H9 (cell line): ENCODE results near the gene GARS1. TPM values are rescaled to one million over a fixed set of nuclear protein-coding genes. Genes with fewer than 3 reads are reported as not detected.

Experiments
- DNase-seq: peaks from one replicate; pipeline ENCODE4 v3.0.0-alpha.2; 2017
- H2AFZ ChIP-seq: one replicate; pipeline ENCODE4 v1.6.1; 2013; ENCODE audit warnings: mild to moderate bottlenecking, low read length, control low read depth, moderate library complexity
- H2AK5ac ChIP-seq: 2 replicates; pipeline ENCODE4 v1.6.1; 2013; ENCODE audit warnings: low read length, control low read depth, mixed read lengths; ENCODE audit not compliant: insufficient read length
- H2BK120ac ChIP-seq: one replicate; pipeline ENCODE4 v1.6.1; 2013; ENCODE audit warnings: low read depth, mild to moderate bottlenecking, low read length, control low read depth, inconsistent platforms; ENCODE audit not compliant: poor library complexity, severe bottlenecking
- H2BK12ac ChIP-seq: 2 replicates; pipeline ENCODE4 v1.6.1; 2013; ENCODE audit warnings: low read length, control low read depth, mixed read lengths, low read depth; ENCODE audit not compliant: insufficient read length
- H2BK15ac ChIP-seq: 2 replicates; pipeline ENCODE4 v1.6.1; 2013; ENCODE audit warnings: low read depth, low read length, control low read depth
- H2BK20ac ChIP-seq: one replicate; pipeline ENCODE4 v1.6.1; 2013; ENCODE audit warnings: low read depth, mild to moderate bottlenecking, low read length, control low read depth, inconsistent platforms; ENCODE audit not compliant: poor library complexity, severe bottlenecking
- H2BK5ac ChIP-seq: 2 replicates; pipeline ENCODE4 v1.6.1; 2013; ENCODE audit warnings: low read length, control low read depth, mixed read lengths; ENCODE audit not compliant: insufficient read length
- H3K14ac ChIP-seq: 2 replicates; pipeline ENCODE4 v1.6.1; 2013; ENCODE audit warnings: low read length, control low read depth; ENCODE audit not compliant: insufficient read depth
- H3K18ac ChIP-seq: 2 replicates; pipeline ENCODE4 v1.6.1; 2013; ENCODE audit warnings: low read depth, mild to moderate bottlenecking, mixed read lengths, low read length, control low read depth; ENCODE audit not compliant: insufficient read length
- H3K23ac ChIP-seq: 2 replicates; pipeline ENCODE4 v1.6.1; 2013; ENCODE audit warnings: low read length, control low read depth, mixed read lengths, low read depth; ENCODE audit not compliant: insufficient read length
- H3K23me2 ChIP-seq: 2 replicates; pipeline ENCODE4 v1.6.1; 2013; ENCODE audit warnings: low read depth, mild to moderate bottlenecking, mixed read lengths, low read length, control low read depth; ENCODE audit not compliant: insufficient read length, poor library complexity, severe bottlenecking
- H3K27ac ChIP-seq: 2 replicates; pipeline ENCODE4 v1.5.1; 2013; ENCODE audit warnings: low read length, control low read depth, mixed read lengths, low read depth; ENCODE audit not compliant: insufficient read length
- H3K27me3 ChIP-seq: 2 replicates; pipeline ENCODE4 v1.6.1; 2013; ENCODE audit warnings: low read length, control low read depth, inconsistent platforms; ENCODE audit not compliant: insufficient read depth
- H3K4ac ChIP-seq: 2 replicates; pipeline ENCODE4 v1.6.1; 2013; ENCODE audit warnings: low read depth, mild to moderate bottlenecking, control low read depth, inconsistent platforms, low read length, moderate library complexity
- H3K4me1 ChIP-seq: 2 replicates; pipeline ENCODE4 v1.6.1; 2013; ENCODE audit warnings: low read length, control low read depth, inconsistent platforms; ENCODE audit not compliant: insufficient read depth
- H3K4me2 ChIP-seq: 2 replicates; pipeline ENCODE4 v1.6.1; 2013; ENCODE audit warnings: low read length, control low read depth, mixed read lengths; ENCODE audit not compliant: insufficient read length, insufficient read depth
- H3K56ac ChIP-seq: 2 replicates; pipeline ENCODE4 v1.6.1; 2013; ENCODE audit warnings: low read depth, mild to moderate bottlenecking, mixed read lengths, low read length, control low read depth; ENCODE audit not compliant: insufficient read length
- H3K79me1 ChIP-seq: 2 replicates; pipeline ENCODE4 v1.6.1; 2013; ENCODE audit warnings: low read depth, mild to moderate bottlenecking, moderate library complexity, low read length, control low read depth, inconsistent platforms; ENCODE audit not compliant: insufficient read depth, poor library complexity, severe bottlenecking
- H3K79me2 ChIP-seq: 2 replicates; pipeline ENCODE4 v1.6.1; 2013; ENCODE audit warnings: low read length, control low read depth, inconsistent platforms; ENCODE audit not compliant: insufficient read depth
- H3K9ac ChIP-seq: 2 replicates; pipeline ENCODE4 v1.6.1; 2013; ENCODE audit warnings: low read length, control low read depth, mixed read lengths; ENCODE audit not compliant: insufficient read length; ENCODE audit errors: extremely low read depth
- H3K9me3 ChIP-seq: one replicate; pipeline ENCODE4 v1.6.1; 2013; ENCODE audit warnings: low read depth, low read length, inconsistent platforms; ENCODE audit not compliant: control insufficient read depth
- H3T11ph ChIP-seq: one replicate; pipeline ENCODE4 v1.6.1; 2013; ENCODE audit warnings: mild to moderate bottlenecking, low read length, control low read depth, inconsistent platforms
- H4K20me1 ChIP-seq: one replicate; pipeline ENCODE4 v1.6.1; 2013; ENCODE audit not compliant: control insufficient read depth, insufficient read length, insufficient read depth
- H4K5ac ChIP-seq: 2 replicates; pipeline ENCODE4 v1.6.1; 2013; ENCODE audit warnings: low read depth, mild to moderate bottlenecking, mixed read lengths, low read length, control low read depth; ENCODE audit not compliant: insufficient read length
- H4K8ac ChIP-seq: replicated peaks from 2 replicates; pipeline ENCODE4 v1.6.1; 2013; ENCODE audit warnings: low read length, control low read depth, mixed read lengths, low read depth; ENCODE audit not compliant: insufficient read length
- H4K91ac ChIP-seq: 2 replicates; pipeline ENCODE4 v1.6.1; 2013; ENCODE audit warnings: low read depth, mild to moderate bottlenecking, moderate library complexity, mixed read lengths, low read length, control low read depth; ENCODE audit not compliant: insufficient read length
- H3K27ac Mint-ChIP-seq, 3 experiments: 2 replicates in 2 of 3; 3 replicates in 1 of 3; pipeline ENCODE4 v1.8.0; 2020 to 2021; ENCODE audit warnings: mixed read lengths in 3 of 3, mild to moderate bottlenecking in 1 of 3, moderate library complexity in 1 of 3
- H3K27me3 Mint-ChIP-seq: 2 replicates; pipeline ENCODE4 v1.8.0; 2021; ENCODE audit warnings: low read depth, mild to moderate bottlenecking, moderate library complexity, mixed read lengths
- H3K36me3 Mint-ChIP-seq, 3 experiments: 2 replicates in 2 of 3; 3 replicates in 1 of 3; pipeline ENCODE4 v1.8.0; 2020 to 2021; ENCODE audit warnings: low read depth in 3 of 3, mixed read lengths in 3 of 3; ENCODE audit not compliant: insufficient read depth in 1 of 3
- H3K4me1 Mint-ChIP-seq, 2 experiments: 2 replicates each; pipeline ENCODE4 v1.8.0; 2020; ENCODE audit warnings: mixed read lengths in 2 of 2
- H3K4me3 Mint-ChIP-seq, 2 experiments: 2 replicates in 1 of 2; 3 replicates in 1 of 2; pipeline ENCODE4 v1.8.0; 2020 to 2021; ENCODE audit warnings: mild to moderate bottlenecking in 2 of 2, mixed read lengths in 2 of 2, moderate library complexity in 1 of 2
- H3K9me3 Mint-ChIP-seq, 2 experiments: 2 replicates in 1 of 2; 3 replicates in 1 of 2; pipeline ENCODE4 v1.8.0; 2020; ENCODE audit warnings: mild to moderate bottlenecking in 2 of 2, mixed read lengths in 2 of 2, moderate library complexity in 1 of 2
- CTCF ChIP-seq: fragments of 200-600 bp; sonication (generic); conservative IDR thresholded peaks from 3 replicates; pipeline ENCODE4 v1.8.0; 2021; ENCODE audit warnings: antibody characterized with exemption, mild to moderate bottlenecking
- WGBS: extraction: QIAGEN DNeasy Blood & Tissue Kit; methylation state at CpG from one replicate; pipeline ENCODE4 v1.1.7; 2013; ENCODE audit warnings: missing lambda C conversion rate, low lambda C conversion rate, mixed read lengths; ENCODE audit not compliant: insufficient read length; ENCODE audit errors: extremely low coverage; 5-methylcytosine and 5-hydroxymethylcytosine counted together
- total RNA-seq: library from RNA; stranded (reverse); gene quantifications from 2 replicates; pipeline ENCODE4 v1.2.1, GENCODE V29; 2021

Gene GARS1
- total RNA-seq, 1 experiment from 2014 or later: 234 TPM

GRCh38 chr7:30618080-30618676 lies 23.5 kb downstream of the GARS1 start:
- no peak overlapping the region for H3K23ac ChIP-seq
- no peak overlapping the region for H3K14ac ChIP-seq
- TF ChIP-seq CTCF: no peak
- no peak for DNase-seq
- H3K4me1 Mint-ChIP-seq: no peaks in the 10 kb centered on the region
- H2BK15ac ChIP-seq: no peak overlapping the region
- H3K23me2 ChIP-seq: no peaks in the 10 kb centered on the region
- no peaks in the 10 kb centered on the region for H3K79me1 ChIP-seq
- H4K8ac ChIP-seq: no peak overlapping the region
- H2AFZ ChIP-seq: no peak overlapping the region
- no peaks in the 10 kb centered on the region for H3K9me3 ChIP-seq
- H3K4ac ChIP-seq: no peak overlapping the region
- no peaks in the 10 kb centered on the region for H3K4me1 ChIP-seq
- H3K4me2 ChIP-seq: no peak overlapping the region
- H2BK5ac ChIP-seq: no peak overlapping the region
- H2BK20ac ChIP-seq: no peak overlapping the region
- no peak overlapping the region for H3T11ph ChIP-seq
- peaks cover 59 to 89% (median 87%) of the 10 kb centered on the region in 3 experiments; a peak in 6 of 7 replicates for H3K36me3 Mint-ChIP-seq
- no peaks in the 10 kb centered on the region for H3K27me3 Mint-ChIP-seq
- no peak overlapping the region for H3K56ac ChIP-seq
- no peak overlapping the region for H3K9ac ChIP-seq
- no peak overlapping the region for H3K27ac Mint-ChIP-seq
- no peak overlapping the region for H2BK12ac ChIP-seq
- H3K18ac ChIP-seq: no peak overlapping the region
- H3K27me3 ChIP-seq: no peaks in the 10 kb centered on the region
- H3K9me3 Mint-ChIP-seq: no peaks in the 10 kb centered on the region
- H4K20me1 ChIP-seq: no peaks in the 10 kb centered on the region
- WGBS: no CpG with 5 or more reads among the region's 4 CpGs
- no peak overlapping the region for H3K4me3 Mint-ChIP-seq
- H2BK120ac ChIP-seq: no peak overlapping the region
- H4K91ac ChIP-seq: no peak overlapping the region
- no peaks in the 10 kb centered on the region; the same call in 1 of the 2 replicates for H3K79me2 ChIP-seq
- H4K5ac ChIP-seq: no peak overlapping the region
- no peak overlapping the region for H2AK5ac ChIP-seq
- no peak overlapping the region for H3K27ac ChIP-seq
